CD4-positive, alpha-beta T cell treated with Interferon alpha-2 for 1 hour (primary cell): ENCODE data around the gene ADAM23.

Source experiments
- DNase-seq, 2 donors: peaks; one replicate each; pipeline ENCODE4 v3.0.0-alpha.2; 2020 to 2022

Gene ADAM23

GRCh38 chr2:206657087-206657486 is 213.8 kb downstream of the ADAM23 start:
- DNase-seq: no peak

DNA sequence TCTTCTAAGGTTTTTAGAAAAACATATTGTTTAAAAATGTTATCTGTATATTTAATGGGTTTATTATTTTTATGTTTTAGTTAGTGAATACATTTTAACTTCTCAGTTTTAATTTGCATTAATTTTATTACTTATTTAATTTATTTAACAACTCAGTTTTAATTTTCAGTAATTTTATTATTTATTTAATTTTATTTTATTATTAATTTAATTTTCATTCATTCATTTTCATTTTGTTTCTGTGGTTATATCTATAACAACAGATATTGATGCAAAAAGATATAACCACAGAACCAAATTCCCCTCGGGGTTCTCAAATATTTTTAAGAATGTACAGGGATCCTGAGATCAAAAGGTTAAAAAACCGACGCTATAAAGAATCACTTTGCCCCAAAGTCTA is 221.9 kb downstream of the ADAM23 start:
- no peak for DNase-seq
